Fibroblast of pulmonary artery (primary cell): ENCODE measurements around the gene CCNC.
A peak's percentile ranks its signal among the peaks of the same experiment; 100 is the strongest.

Source experiments
- DNase-seq: peaks from one replicate; pipeline ENCODE4 v3.0.0-alpha.2; 2010; ENCODE audit warnings: low read depth
- H3K4me3 ChIP-seq: replicated peaks from 2 replicates; pipeline ENCODE4 v1.5.1; 2011; ENCODE audit warnings: low read depth, mild to moderate bottlenecking, control low read depth, low read length, moderate library complexity
- TF ChIP-seq, protein P1 (sequence below): IDR thresholded peaks from 2 replicates; pipeline ENCODE4 v1.5.1; 2011; ENCODE audit warnings: mild to moderate bottlenecking, control low read depth, low read length, inconsistent platforms; ENCODE audit errors: missing control alignments

The CCNC gene, protein sequence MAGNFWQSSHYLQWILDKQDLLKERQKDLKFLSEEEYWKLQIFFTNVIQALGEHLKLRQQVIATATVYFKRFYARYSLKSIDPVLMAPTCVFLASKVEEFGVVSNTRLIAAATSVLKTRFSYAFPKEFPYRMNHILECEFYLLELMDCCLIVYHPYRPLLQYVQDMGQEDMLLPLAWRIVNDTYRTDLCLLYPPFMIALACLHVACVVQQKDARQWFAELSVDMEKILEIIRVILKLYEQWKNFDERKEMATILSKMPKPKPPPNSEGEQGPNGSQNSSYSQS

GRCh38 chr6:99568103-99568933 lies at the start of gene CCNC:
Gene CCNC (minus strand): TSS chr6:99568660. CDS start chr6:99568527, 133 bp downstream.
- TF ChIP-seq, protein P1, sequence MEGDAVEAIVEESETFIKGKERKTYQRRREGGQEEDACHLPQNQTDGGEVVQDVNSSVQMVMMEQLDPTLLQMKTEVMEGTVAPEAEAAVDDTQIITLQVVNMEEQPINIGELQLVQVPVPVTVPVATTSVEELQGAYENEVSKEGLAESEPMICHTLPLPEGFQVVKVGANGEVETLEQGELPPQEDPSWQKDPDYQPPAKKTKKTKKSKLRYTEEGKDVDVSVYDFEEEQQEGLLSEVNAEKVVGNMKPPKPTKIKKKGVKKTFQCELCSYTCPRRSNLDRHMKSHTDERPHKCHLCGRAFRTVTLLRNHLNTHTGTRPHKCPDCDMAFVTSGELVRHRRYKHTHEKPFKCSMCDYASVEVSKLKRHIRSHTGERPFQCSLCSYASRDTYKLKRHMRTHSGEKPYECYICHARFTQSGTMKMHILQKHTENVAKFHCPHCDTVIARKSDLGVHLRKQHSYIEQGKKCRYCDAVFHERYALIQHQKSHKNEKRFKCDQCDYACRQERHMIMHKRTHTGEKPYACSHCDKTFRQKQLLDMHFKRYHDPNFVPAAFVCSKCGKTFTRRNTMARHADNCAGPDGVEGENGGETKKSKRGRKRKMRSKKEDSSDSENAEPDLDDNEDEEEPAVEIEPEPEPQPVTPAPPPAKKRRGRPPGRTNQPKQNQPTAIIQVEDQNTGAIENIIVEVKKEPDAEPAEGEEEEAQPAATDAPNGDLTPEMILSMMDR = no peak
- peak; percentile 97 for DNase-seq

DNA sequence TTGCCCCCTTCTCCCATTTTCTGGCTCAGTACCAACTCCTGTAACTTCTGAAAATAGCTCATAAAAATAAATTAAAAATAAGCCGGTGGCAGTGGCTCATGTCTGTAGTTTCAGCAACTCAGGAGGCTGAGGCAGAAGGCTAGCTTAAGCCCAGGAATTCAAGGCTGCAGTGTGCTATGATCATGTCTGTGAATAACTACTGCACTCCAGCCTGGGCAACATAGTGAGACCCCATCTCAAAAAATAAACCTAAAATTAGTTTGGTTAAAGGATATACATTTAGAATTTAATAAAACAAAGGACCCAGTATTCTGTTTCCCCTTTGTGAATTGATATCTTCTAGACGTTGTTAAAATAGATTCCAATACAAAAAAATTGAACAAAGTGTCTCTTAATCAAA lies 48.7 kb upstream of the CCNC start:
- TF ChIP-seq, protein P1 = no peak
- no peak overlapping the region for H3K4me3 ChIP-seq
- no peak for DNase-seq

More at GRCh38 chr6:99568103-99568933, at the start of gene CCNC:
- peak within 1 kb of the TSS; percentile 72 for H3K4me3 ChIP-seq

DNA sequence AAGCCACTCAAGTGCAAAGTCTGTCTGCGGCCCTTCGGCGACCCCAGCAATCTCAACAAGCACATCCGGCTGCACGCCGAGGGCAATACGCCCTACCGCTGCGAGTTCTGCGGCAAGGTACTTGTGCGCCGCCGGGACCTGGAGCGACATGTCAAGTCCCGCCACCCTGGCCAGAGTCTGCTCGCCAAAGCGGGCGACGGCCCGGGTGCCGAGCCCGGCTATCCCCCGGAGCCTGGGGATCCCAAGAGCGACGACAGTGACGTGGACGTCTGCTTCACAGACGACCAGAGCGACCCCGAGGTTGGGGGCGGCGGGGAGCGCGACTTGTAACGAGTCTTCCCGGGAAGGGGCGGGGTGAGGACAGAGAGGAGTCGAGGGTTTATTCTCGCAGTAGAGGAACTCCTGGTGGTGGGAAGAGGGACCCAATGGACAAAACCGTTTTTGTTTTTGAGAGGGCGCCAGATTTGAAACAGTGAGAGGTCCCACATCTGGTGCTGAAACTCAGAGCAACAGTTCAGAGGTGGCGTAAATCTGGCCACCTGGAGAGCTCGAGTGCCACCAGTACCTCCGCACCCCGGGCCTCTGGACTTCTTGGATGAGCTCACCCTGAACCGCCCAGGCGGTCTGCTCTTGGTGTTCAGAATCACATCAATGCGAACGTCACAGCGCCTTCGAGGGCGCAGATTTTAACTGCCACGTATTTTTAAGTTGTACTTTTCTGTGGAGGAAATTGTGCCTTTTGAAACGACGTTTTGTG lies 46.1 kb upstream of the CCNC start:
- no peak overlapping the region for H3K4me3 ChIP-seq
- DNase-seq = no peak
- TF ChIP-seq, protein P1 = no peak

DNA sequence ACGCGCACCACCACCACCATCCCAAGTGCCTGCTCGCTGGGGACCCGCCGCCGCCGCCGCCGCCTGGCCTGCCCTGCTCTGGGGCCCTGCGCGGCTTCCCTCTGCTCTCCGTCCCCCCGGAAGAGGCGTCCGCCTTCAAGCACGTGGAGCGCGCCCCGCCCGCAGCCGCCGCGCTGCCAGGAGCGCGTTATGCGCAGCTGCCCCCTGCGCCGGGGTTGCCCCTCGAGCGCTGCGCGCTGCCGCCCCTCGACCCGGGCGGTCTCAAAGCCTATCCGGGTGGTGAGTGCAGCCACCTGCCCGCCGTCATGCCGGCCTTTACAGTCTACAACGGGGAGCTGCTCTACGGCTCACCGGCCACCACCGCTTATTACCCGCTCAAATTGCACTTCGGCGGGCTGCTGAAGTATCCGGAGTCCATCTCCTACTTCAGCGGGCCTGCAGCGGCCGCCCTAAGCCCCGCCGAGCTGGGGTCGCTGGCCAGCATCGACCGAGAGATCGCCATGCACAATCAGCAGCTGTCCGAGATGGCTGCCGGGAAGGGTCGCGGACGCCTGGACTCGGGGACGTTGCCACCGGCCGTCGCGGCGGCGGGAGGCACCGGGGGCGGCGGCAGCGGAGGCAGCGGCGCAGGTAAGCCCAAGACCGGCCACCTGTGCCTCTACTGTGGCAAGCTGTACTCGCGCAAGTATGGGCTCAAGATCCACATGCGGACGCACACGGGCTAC lies 45.4 kb upstream of the CCNC start:
- H3K4me3 ChIP-seq = no peak overlapping the region
- TF ChIP-seq, protein P1 = no peak
- DNase-seq = no peak

DNA sequence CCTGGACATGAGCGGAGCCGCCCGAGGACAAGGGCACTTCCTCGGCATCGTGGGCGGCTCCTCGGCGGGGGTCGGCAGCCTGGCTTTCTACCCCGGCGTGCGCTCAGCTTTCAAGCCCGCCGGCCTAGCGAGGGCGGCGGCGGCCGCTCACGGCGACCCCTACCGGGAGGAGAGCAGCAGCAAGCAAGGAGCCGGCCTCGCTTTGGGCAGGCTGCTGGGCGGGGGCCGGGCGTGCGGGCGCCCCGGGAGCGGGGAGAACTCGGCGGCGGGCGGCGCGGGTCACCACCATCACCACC lies 44.9 kb upstream of the CCNC start:
- TF ChIP-seq, protein P1 = peak; percentile 32
- peak; percentile 35 for DNase-seq
- no peak overlapping the region for H3K4me3 ChIP-seq

DNA sequence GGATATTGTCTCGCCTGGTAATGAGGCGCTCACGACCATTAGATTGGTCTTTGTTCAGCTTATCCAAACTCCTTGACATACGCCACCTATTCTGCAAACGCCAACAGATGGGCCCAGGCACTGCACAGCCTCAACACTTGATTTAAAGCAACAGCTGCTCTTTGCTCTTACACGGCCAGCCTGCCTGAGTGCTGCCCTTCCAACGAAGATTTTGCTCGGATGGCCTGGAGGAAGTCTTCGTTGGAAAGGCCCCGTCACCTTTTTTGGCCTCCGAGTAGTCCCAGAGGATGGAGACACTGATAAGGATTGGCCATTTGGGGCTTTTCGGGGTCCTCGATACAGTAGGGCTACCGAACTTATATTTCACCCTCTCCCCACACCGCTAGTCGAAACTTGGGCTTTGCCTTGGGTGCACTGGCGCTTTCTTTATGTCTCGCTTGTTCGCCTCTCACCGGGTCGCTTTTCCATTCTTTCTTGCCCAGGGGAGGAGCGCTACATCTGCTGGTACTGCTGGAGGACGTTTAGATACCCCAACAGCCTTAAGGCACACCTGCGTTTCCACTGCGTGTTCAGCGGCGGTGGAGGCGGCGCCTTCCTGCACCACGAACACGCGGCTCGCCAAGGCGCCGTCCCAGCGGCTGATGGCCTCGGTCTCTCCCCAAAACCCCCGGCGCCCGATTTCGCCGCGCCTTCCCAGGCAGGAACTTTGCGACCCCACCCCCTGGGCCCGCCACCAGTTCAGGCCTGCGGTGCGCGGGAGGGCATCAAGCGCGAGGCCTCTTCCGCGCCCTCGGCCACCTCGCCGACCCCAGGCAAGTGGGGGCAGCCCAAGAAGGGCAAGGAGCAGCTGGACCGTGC lies 44.3 kb upstream of the CCNC start:
- DNase-seq = no peak
- TF ChIP-seq, protein P1 = no peak
- H3K4me3 ChIP-seq = no peak overlapping the region
